ENCODE data around the gene CTAGE6. TPM values are rescaled to one million over a fixed set of nuclear protein-coding genes. Genes with fewer than 3 reads are reported as not detected.
A peak's percentile ranks its signal among the peaks of the same experiment; 100 is the strongest.
"Not testable (repeated sequence)": the region's sequence is repeated elsewhere in the genome, so short reads cannot be mapped to it uniquely, and the experiment has no call there.

The CTAGE6 gene
- total RNA-seq, 1 experiment from 2014 or later = not detected

DNA sequence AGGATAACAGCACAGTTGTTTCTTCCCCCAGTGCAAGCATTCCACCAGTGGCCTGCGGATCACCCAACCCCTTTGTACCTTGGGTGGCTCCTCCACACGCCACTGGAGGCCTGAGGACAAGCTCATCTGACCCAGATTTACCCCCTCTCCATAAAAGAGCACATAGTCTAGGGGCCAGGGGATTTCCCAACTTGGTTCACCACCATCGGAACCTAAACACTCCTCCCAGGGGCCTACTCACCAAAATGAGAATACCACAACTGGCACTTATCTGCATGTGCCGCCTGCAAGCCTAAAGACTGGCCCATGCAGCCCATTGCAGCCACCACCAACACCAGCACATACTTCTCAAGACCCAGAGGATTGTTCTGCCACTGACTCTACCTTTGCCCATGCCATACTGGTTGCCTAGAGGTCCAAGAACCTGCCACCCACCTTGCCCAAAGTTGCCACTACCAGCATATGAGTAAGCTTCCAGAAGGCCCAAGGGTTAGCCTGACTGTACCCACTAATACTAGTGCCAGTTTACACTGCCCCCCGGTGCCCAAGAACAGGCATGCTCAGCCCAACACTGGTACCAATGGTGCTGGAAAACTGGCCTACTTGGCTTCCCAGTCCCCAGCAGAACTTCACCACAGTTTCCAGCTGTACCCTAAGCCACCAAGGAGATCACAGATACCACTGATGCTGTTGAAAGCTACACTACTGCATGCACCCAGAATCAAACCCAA lies 15.4 kb upstream of the CTAGE6 start:
- intact Hi-C loops (cut with micrococcal nuclease); H3K9me3 ChIP-seq (ENCODE audit: control insufficient read depth in 1 of 2, insufficient read depth in 1 of 2, low read depth in 1 of 2, low read length in 2 of 2); H3K4me1 ChIP-seq (ENCODE audit: control insufficient read depth in 1 of 2, insufficient read depth in 2 of 2, low read length in 2 of 2); CTCF ChIA-PET; H3K27ac ChIP-seq (ENCODE audit: low read depth, low read length); RAD21 ChIA-PET (ENCODE audit: low non-redundant PET in 1 of 2, low total read pairs in 2 of 2, uncharacterized antibody in 2 of 2, unreplicated experiment in 2 of 2); DNase-seq (ENCODE audit: low read depth, low spot score); H3K36me3 ChIP-seq (ENCODE audit: control insufficient read depth in 1 of 2, insufficient read depth in 2 of 2, low read length in 2 of 2); H3K4me3 ChIP-seq (replicated peaks in 1 of 2; ENCODE audit: low read depth in 1 of 2, low read length in 2 of 2); H3K27me3 ChIP-seq (ENCODE audit: insufficient read depth, low read length); H3K4me2 ChIP-seq (ENCODE audit: low read length); H3K79me2 ChIP-seq (ENCODE audit: insufficient read depth, low read length); H3K9me2 ChIP-seq (ENCODE audit: insufficient read depth); BruUV-seq (replicated peaks); POLR2A ChIA-PET; H3K9ac ChIP-seq (ENCODE audit: low read length); H2AFZ ChIP-seq (ENCODE audit: low read depth, low read length, poor library complexity, severe bottlenecking); H4K20me1 ChIP-seq (ENCODE audit: insufficient read depth): not testable (repeated sequence)
- peak; percentile 54; the same call in 1 of the 2 replicates for ATAC-seq

DNA sequence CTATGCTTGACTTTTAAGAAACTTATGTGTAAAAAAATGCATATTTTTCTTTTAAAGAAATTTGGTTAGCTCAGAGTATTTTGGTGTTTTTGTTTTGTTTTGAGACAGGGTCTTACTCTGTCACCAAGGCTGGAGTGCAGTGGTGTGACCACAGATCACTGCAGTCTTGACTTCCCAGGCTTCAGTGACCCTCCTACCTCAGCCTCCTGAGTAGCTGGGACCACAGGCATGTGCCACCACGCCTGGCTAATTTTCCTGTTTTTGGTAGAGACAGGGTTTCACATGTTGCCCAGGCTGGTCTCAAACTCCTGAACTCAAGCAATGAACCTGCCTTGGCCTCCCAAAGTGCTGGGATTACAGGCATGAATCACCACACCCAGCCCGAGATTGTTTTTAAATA lies 10.0 kb upstream of the CTAGE6 start:
- H3K9me3 ChIP-seq (ENCODE audit: control insufficient read depth in 1 of 2, insufficient read depth in 1 of 2, low read depth in 1 of 2, low read length in 2 of 2); H4K20me1 ChIP-seq (ENCODE audit: insufficient read depth); intact Hi-C loops (cut with micrococcal nuclease); H3K9me2 ChIP-seq (ENCODE audit: insufficient read depth); POLR2A ChIA-PET; RAD21 ChIA-PET (ENCODE audit: low non-redundant PET in 1 of 2, low total read pairs in 2 of 2, uncharacterized antibody in 2 of 2, unreplicated experiment in 2 of 2); H3K4me1 ChIP-seq (ENCODE audit: control insufficient read depth in 1 of 2, insufficient read depth in 2 of 2, low read length in 2 of 2); H3K27ac ChIP-seq (ENCODE audit: low read depth, low read length); H2AFZ ChIP-seq (ENCODE audit: low read depth, low read length, poor library complexity, severe bottlenecking); BruUV-seq (replicated peaks); H3K9ac ChIP-seq (ENCODE audit: low read length); ATAC-seq; H3K36me3 ChIP-seq (ENCODE audit: control insufficient read depth in 1 of 2, insufficient read depth in 2 of 2, low read length in 2 of 2); H3K4me3 ChIP-seq (replicated peaks in 1 of 2; ENCODE audit: low read depth in 1 of 2, low read length in 2 of 2); H3K4me2 ChIP-seq (ENCODE audit: low read length); DNase-seq (ENCODE audit: low read depth, low spot score); H3K27me3 ChIP-seq (ENCODE audit: insufficient read depth, low read length); H3K79me2 ChIP-seq (ENCODE audit: insufficient read depth, low read length); CTCF ChIA-PET: not testable (repeated sequence)

DNA sequence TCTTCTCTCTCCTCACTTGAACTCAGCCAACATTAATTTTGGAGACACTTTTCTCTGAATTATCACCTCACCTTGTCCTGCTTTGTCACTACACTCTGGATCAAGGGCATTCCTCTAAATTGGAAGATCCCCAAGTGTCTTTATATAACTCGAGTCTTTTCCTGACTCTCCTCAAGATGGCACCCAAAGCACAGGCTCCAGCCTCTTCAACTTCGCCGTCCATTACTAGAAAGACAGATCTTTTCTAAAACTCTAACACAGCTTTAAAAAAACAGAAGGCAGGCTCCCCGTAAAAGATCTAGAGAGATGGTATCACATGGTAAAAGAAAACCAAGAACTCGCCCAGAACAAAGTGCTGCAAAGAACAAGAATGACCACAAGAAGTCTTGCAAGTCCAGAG lies 8.2 kb upstream of the CTAGE6 start:
- BruUV-seq (replicated peaks); H3K27me3 ChIP-seq (ENCODE audit: insufficient read depth, low read length); H3K9me3 ChIP-seq (ENCODE audit: control insufficient read depth in 1 of 2, insufficient read depth in 1 of 2, low read depth in 1 of 2, low read length in 2 of 2); H3K27ac ChIP-seq (ENCODE audit: low read depth, low read length); H3K4me2 ChIP-seq (ENCODE audit: low read length); H3K79me2 ChIP-seq (ENCODE audit: insufficient read depth, low read length); H3K9ac ChIP-seq (ENCODE audit: low read length); POLR2A ChIA-PET; intact Hi-C loops (cut with micrococcal nuclease); CTCF ChIA-PET; H2AFZ ChIP-seq (ENCODE audit: low read depth, low read length, poor library complexity, severe bottlenecking); RAD21 ChIA-PET (ENCODE audit: low non-redundant PET in 1 of 2, low total read pairs in 2 of 2, uncharacterized antibody in 2 of 2, unreplicated experiment in 2 of 2); H4K20me1 ChIP-seq (ENCODE audit: insufficient read depth); H3K4me1 ChIP-seq (ENCODE audit: control insufficient read depth in 1 of 2, insufficient read depth in 2 of 2, low read length in 2 of 2); H3K36me3 ChIP-seq (ENCODE audit: control insufficient read depth in 1 of 2, insufficient read depth in 2 of 2, low read length in 2 of 2); H3K4me3 ChIP-seq (replicated peaks in 1 of 2; ENCODE audit: low read depth in 1 of 2, low read length in 2 of 2); H3K9me2 ChIP-seq (ENCODE audit: insufficient read depth); DNase-seq (ENCODE audit: low read depth, low spot score): not testable (repeated sequence)
- ATAC-seq = peak; percentile 88

DNA sequence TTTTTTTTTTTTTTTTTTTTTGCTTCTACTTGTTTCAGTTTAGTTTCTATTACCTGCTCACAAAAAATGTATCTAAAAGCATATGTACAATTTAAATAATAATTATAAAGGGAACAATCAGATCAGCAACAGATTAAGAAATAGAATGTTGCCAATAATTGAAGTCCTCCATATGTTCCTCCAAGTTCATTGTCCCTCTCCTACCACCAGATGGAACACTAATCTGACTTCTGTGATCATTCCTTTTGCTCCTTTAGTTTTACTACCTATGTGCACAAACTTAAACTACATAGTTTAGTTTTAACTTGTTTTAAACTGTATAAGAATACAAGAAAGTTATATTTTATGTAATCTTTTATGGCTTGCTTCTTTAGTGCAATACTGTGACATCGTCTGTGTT lies 5.6 kb upstream of the CTAGE6 start:
- DNase-seq (ENCODE audit: low read depth, low spot score); H3K9me2 ChIP-seq (ENCODE audit: insufficient read depth); intact Hi-C loops (cut with micrococcal nuclease); H4K20me1 ChIP-seq (ENCODE audit: insufficient read depth); H3K9me3 ChIP-seq (ENCODE audit: control insufficient read depth in 1 of 2, insufficient read depth in 1 of 2, low read depth in 1 of 2, low read length in 2 of 2); POLR2A ChIA-PET; H3K27ac ChIP-seq (ENCODE audit: low read depth, low read length); H3K79me2 ChIP-seq (ENCODE audit: insufficient read depth, low read length); H3K4me1 ChIP-seq (ENCODE audit: control insufficient read depth in 1 of 2, insufficient read depth in 2 of 2, low read length in 2 of 2); H3K4me3 ChIP-seq (replicated peaks in 1 of 2; ENCODE audit: low read depth in 1 of 2, low read length in 2 of 2); H3K27me3 ChIP-seq (ENCODE audit: insufficient read depth, low read length); H3K36me3 ChIP-seq (ENCODE audit: control insufficient read depth in 1 of 2, insufficient read depth in 2 of 2, low read length in 2 of 2); BruUV-seq (replicated peaks); H3K4me2 ChIP-seq (ENCODE audit: low read length); CTCF ChIA-PET; RAD21 ChIA-PET (ENCODE audit: low non-redundant PET in 1 of 2, low total read pairs in 2 of 2, uncharacterized antibody in 2 of 2, unreplicated experiment in 2 of 2); H2AFZ ChIP-seq (ENCODE audit: low read depth, low read length, poor library complexity, severe bottlenecking); H3K9ac ChIP-seq (ENCODE audit: low read length): not testable (repeated sequence)
- 0 out of 2 replicates have a peak, but pooled peaks have one; percentile 37 for ATAC-seq

Measured in HCT116 (cell line).